ENCODE results near the gene VWC2L.

- TF ChIP-seq POU2F2 (IDR thresholded peaks at IDR 0.05; ENCODE audit: low read depth, low read length) (no peak), POLR2A (IDR thresholded peaks at IDR 0.05; ENCODE audit: low read depth, low read length) (no peak), POLR2AphosphoS5 (IDR thresholded peaks at IDR 0.05; ENCODE audit: low read depth, low read length) (no peak), PAX5 (IDR thresholded peaks at IDR 0.05; ENCODE audit: insufficient read depth, low read length, severe bottlenecking) (no peak)
Measured at GRCh38 chr2:214382229-214382628, 28.6 kb upstream of the VWC2L start.
